ENCODE results near the gene PRKCQ. TPM values are rescaled to one million over a fixed set of nuclear protein-coding genes. Genes with fewer than 3 reads are reported as not detected.
"Not testable (repeated sequence)": the region's sequence is repeated elsewhere in the genome, so short reads cannot be mapped to it uniquely, and the experiment has no call there.

PRKCQ gene
- total RNA-seq, 1 donor from 2014 or later, result 0.17 TPM

DNA sequence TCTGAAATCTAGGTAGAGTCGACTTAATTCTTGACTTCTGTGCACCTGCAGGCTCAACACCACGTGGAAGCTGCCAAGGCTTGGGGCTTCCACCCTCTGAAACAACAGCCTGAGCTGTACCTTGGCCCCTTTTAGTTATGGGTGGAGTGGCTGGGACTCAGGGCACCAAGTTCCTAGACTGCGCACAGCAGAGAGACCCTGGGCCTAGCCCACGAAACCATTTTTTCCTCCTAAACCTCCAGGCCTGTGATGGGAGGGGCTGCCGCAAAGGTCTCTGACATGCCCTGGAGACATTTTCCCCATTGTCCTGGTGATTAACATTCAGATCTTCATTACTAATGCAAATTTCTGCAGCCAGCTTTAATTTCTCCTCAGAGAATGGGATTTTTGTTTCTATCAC is 199.6 kb downstream of the PRKCQ start:
- DNase-seq, result not testable (repeated sequence)

DNA sequence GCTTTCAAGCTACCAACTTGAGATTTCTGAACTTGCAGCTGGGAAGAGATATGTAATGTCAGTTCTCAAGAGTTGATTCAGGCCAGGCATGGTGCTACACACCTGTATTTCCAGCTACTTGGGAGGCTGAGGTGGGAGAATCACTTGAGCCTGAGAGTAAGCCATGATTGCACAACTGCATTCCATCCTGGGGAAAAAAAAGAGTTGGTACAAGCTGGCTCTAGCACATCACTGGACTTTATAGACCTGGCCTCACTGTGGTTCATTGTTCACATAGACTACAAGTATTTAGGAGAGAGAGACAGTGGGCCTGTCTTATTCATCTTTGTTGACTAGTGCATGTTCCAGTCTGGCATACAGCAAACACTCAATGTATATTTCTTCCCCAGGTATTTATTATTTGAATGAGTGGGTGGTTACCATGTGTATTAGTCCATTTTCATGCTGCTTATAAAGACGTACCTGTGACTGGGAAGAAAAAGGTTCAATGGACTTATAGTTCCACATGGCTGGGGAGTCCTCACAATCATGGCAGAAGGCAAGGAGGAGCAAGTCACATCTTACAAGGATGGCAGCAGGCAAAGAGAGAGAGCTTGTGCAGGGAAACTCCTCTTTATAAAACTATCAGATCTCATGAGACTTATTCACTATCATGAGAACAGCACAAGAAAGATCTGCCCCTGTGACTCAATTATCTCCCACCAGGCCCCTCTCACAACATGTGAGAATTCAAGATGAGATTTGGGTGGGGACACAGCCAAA is 200.9 kb downstream of the PRKCQ start:
- DNase-seq, result no peak
